Mucosa of rectum (tissue), 2 donors: ENCODE results near the gene CSF1.
"Not testable (repeated sequence)": the region's sequence is repeated elsewhere in the genome, so short reads cannot be mapped to it uniquely, and the experiment has no call there.

Source experiments
- H3K27ac ChIP-seq, 2 donors: one replicate each; pipeline ENCODE4 v1.7.0; 2013; ENCODE audit warnings: inconsistent platforms in 2 of 2, low read depth in 2 of 2, low read length in 2 of 2
- H3K27me3 ChIP-seq, 2 donors: one replicate each; pipeline ENCODE4 v1.7.0; 2013; ENCODE audit warnings: low read length in 2 of 2; ENCODE audit not compliant: control insufficient read depth in 2 of 2, insufficient read depth in 2 of 2
- H3K36me3 ChIP-seq, 2 donors: one replicate each; pipeline ENCODE4 v1.7.0; 2013; ENCODE audit warnings: low read length in 2 of 2; ENCODE audit not compliant: control insufficient read depth in 2 of 2, insufficient read depth in 2 of 2
- H3K4me1 ChIP-seq, 2 donors: one replicate each; pipeline ENCODE4 v1.7.0; 2013; ENCODE audit warnings: low read length in 2 of 2, mild to moderate bottlenecking in 1 of 2; ENCODE audit not compliant: control insufficient read depth in 2 of 2, insufficient read depth in 2 of 2
- H3K4me3 ChIP-seq, 2 donors: one replicate each; pipeline ENCODE4 v1.7.0; 2013; ENCODE audit warnings: low read length in 2 of 2
- H3K9ac ChIP-seq, 2 donors: one replicate each; pipeline ENCODE4 v1.7.0; 2013; ENCODE audit warnings: low read length in 2 of 2, low read depth in 1 of 2, mild to moderate bottlenecking in 1 of 2
- H3K9me3 ChIP-seq, 2 donors: one replicate each; pipeline ENCODE4 v1.7.0; 2013; ENCODE audit warnings: low read length in 2 of 2; ENCODE audit not compliant: control insufficient read depth in 2 of 2
- donor health status: healthy.
- donor health status: Normal muscosa, but diverticular disease.

CSF1 gene

GRCh38 chr1:109937738-109938137 is 27.1 kb downstream of the CSF1 start:
- no peaks in the 10 kb centered on the region for H3K27me3 ChIP-seq
- H3K4me1 ChIP-seq = peaks cover 19 to 26% of the 10 kb centered on the region in 2 donors
- H3K36me3 ChIP-seq = no peaks in the 10 kb centered on the region
- no peak overlapping the region for H3K27ac ChIP-seq
- no peak overlapping the region for H3K4me3 ChIP-seq
- no peak overlapping the region for H3K9ac ChIP-seq
- no peaks in the 10 kb centered on the region for H3K9me3 ChIP-seq

DNA sequence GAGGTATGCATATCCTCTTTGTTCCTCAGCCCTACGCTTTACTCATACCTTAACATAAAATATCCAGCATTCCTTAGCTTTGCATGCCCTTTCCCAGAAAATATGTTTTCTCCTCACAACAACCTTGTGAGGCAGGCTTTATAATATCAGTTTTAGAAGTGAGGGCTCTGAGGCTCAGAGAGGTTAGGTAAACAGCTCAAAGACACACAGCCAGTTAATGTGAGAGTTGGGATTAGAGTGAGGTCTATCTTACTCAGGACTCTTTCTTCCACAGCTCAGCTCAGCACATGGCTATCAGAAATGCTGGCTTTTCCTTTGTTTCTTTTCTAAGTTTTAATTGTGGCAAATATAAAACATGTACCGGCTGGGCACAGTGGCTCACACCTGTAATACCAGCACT is 27.9 kb downstream of the CSF1 start:
- H3K27me3 ChIP-seq = no peaks in the 10 kb centered on the region
- no peak overlapping the region for H3K27ac ChIP-seq
- peaks cover 18 to 25% of the 10 kb centered on the region in 2 donors for H3K4me1 ChIP-seq
- H3K9me3 ChIP-seq = no peaks in the 10 kb centered on the region
- no peaks in the 10 kb centered on the region for H3K36me3 ChIP-seq
- H3K9ac ChIP-seq = no peak overlapping the region
- H3K4me3 ChIP-seq = no peak overlapping the region

GRCh38 chr1:109942434-109942833 is 31.8 kb downstream of the CSF1 start:
- peaks cover under 1% of the 10 kb centered on the region in 2 donors for H3K4me1 ChIP-seq
- H3K4me3 ChIP-seq = no peak overlapping the region
- no peaks in the 10 kb centered on the region for H3K9me3 ChIP-seq
- no peaks in the 10 kb centered on the region for H3K36me3 ChIP-seq
- no peak overlapping the region for H3K9ac ChIP-seq
- no peak overlapping the region for H3K27ac ChIP-seq
- H3K27me3 ChIP-seq = no peaks in the 10 kb centered on the region

GRCh38 chr1:109944541-109944940 is 33.9 kb downstream of the CSF1 start:
- Histone ChIP-seq H3K27ac (no peak overlapping the region), H3K9me3 (no peaks in the 10 kb centered on the region), H3K4me1 (peaks cover 8 to 10% of the 10 kb centered on the region in 2 donors), H3K36me3 (no peaks in the 10 kb centered on the region), H3K4me3 (no peak overlapping the region), H3K9ac (no peak overlapping the region), H3K27me3 (no peaks in the 10 kb centered on the region)

GRCh38 chr1:109946511-109946910 is 35.9 kb downstream of the CSF1 start:
- Histone ChIP-seq H3K4me1 (peaks cover 8 to 10% of the 10 kb centered on the region in 2 donors), H3K9me3 (no peaks in the 10 kb centered on the region), H3K27me3 (no peaks in the 10 kb centered on the region), H3K27ac (no peak overlapping the region), H3K4me3 (no peak overlapping the region), H3K36me3 (no peaks in the 10 kb centered on the region), H3K9ac (no peak overlapping the region)

- peak overlapping the region; percentile 29 to 55 for H3K27ac ChIP-seq
- H3K9ac ChIP-seq = no peak overlapping the region
- no peaks in the 10 kb centered on the region for H3K9me3 ChIP-seq
- H3K4me1 ChIP-seq = peaks cover 8 to 10% of the 10 kb centered on the region in 2 donors
- H3K4me3 ChIP-seq = no peak overlapping the region
- no peaks in the 10 kb centered on the region for H3K27me3 ChIP-seq
- H3K36me3 ChIP-seq = no peaks in the 10 kb centered on the region
Measured at GRCh38 chr1:109947582-109948284, 37.1 kb downstream of the CSF1 start.

DNA sequence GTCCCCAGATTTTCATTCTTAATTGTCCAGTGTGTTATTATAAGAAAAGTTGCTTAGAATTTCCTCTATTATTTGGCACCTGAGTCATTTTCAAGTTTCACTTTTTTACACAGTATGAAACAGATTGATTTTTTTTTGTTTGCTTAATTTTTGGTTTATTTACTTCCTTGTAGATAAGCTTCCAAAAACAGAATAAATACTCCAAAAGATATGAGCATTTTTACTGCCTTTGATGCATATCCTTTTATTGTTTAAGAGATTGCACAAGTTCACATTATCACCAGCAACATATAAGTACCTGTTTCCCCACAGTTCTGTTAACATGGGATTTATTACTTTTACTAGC is 37.6 kb downstream of the CSF1 start:
- H3K4me3 ChIP-seq = no peak overlapping the region
- H3K9me3 ChIP-seq = no peaks in the 10 kb centered on the region
- no peak overlapping the region for H3K9ac ChIP-seq
- no peaks in the 10 kb centered on the region for H3K36me3 ChIP-seq
- H3K4me1 ChIP-seq = peaks cover 8 to 10% of the 10 kb centered on the region in 2 donors
- no peaks in the 10 kb centered on the region for H3K27me3 ChIP-seq
- peak overlapping the region in 1 of 2 donors; percentile 55 for H3K27ac ChIP-seq

DNA sequence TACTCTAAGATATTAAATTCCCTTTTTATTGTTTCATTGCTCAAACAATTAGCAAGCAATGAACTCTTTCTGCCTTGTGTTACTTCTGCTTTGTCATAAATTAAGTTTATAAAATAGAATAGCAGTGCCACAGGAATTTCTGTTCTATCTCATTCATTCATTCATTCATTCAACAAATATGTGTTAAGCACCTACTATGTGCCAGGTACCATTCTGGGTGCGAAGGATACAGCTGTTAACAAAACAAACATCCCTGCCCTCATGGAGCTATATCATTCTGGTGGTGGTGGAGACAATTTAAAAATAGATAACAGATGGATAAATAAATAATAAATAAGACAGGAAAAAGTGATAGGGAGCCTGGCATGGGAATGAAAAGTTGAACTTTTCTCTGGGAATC is 39.4 kb downstream of the CSF1 start:
- Histone ChIP-seq H3K36me3 (no peaks in the 10 kb centered on the region), H3K9me3 (no peaks in the 10 kb centered on the region), H3K4me3 (no peak overlapping the region), H3K27ac (no peak overlapping the region), H3K9ac (no peak overlapping the region), H3K27me3 (no peaks in the 10 kb centered on the region), H3K4me1 (peaks cover 8 to 10% of the 10 kb centered on the region in 2 donors)

DNA sequence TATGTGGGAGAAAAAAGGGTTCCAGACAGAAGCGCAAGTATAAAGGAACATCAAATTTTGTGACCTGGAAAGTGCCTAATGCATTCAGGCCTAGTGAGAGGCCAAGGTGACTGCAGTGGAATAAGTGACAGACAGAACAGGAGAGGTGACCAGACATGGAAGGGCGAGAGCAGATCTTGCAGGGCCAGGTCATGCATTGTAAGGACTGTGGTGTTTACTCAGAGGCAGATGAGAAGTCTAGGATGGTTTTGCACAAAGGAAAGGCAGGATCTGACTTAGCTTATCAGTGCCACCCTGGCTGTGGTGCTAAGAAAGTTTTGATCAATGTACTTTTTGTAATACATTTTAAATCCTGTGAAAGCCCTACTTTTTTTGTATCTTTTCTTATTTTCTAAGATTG is 39.9 kb downstream of the CSF1 start:
- Histone ChIP-seq H3K36me3 (no peaks in the 10 kb centered on the region), H3K9me3 (no peaks in the 10 kb centered on the region), H3K4me1 (peaks cover 8 to 10% of the 10 kb centered on the region in 2 donors), H3K27me3 (no peaks in the 10 kb centered on the region), H3K4me3 (no peak overlapping the region), H3K9ac (no peak overlapping the region), H3K27ac (no peak overlapping the region)

GRCh38 chr1:109951501-109951900 is 40.9 kb downstream of the CSF1 start:
- not testable (repeated sequence) for H3K27me3 ChIP-seq, H3K9me3 ChIP-seq, H3K27ac ChIP-seq, H3K9ac ChIP-seq, H3K4me3 ChIP-seq, H3K36me3 ChIP-seq
- peaks cover 8 to 10% of the 10 kb centered on the region in 2 donors for H3K4me1 ChIP-seq
